ENCODE measurements around the gene CLDN18.

DNA sequence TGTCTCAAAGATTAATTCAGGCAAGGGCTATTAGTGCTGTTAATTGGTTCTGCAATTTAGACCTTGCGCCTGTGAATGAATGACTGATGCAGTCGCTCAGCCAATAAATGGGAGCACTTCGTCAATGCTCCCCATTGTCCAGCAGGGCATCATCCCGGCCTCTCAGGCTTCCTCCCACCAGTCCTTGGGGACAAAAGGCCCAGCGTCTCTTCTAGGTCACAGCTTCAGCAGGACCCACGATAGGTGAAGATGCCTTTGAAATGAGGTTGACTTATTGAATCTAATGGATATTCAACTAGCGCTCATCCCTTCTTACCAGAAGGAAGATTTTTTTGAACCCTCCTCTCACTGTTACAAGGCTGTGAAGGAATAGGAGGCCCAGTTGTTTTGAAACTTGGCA lies 47.7 kb upstream of the CLDN18 start:
- TF ChIP-seq TAF1 (IDR thresholded peaks at IDR 0.05; ENCODE audit: borderline replicate concordance, insufficient read depth, low read length) (no peak), POLR2AphosphoS5 (IDR thresholded peaks at IDR 0.05; ENCODE audit: low read depth, low read length) (no peak), SIN3A (IDR thresholded peaks at IDR 0.05; ENCODE audit: borderline replicate concordance, insufficient read depth, low read length) (no peak)
- TF ChIP-seq, protein P1, sequence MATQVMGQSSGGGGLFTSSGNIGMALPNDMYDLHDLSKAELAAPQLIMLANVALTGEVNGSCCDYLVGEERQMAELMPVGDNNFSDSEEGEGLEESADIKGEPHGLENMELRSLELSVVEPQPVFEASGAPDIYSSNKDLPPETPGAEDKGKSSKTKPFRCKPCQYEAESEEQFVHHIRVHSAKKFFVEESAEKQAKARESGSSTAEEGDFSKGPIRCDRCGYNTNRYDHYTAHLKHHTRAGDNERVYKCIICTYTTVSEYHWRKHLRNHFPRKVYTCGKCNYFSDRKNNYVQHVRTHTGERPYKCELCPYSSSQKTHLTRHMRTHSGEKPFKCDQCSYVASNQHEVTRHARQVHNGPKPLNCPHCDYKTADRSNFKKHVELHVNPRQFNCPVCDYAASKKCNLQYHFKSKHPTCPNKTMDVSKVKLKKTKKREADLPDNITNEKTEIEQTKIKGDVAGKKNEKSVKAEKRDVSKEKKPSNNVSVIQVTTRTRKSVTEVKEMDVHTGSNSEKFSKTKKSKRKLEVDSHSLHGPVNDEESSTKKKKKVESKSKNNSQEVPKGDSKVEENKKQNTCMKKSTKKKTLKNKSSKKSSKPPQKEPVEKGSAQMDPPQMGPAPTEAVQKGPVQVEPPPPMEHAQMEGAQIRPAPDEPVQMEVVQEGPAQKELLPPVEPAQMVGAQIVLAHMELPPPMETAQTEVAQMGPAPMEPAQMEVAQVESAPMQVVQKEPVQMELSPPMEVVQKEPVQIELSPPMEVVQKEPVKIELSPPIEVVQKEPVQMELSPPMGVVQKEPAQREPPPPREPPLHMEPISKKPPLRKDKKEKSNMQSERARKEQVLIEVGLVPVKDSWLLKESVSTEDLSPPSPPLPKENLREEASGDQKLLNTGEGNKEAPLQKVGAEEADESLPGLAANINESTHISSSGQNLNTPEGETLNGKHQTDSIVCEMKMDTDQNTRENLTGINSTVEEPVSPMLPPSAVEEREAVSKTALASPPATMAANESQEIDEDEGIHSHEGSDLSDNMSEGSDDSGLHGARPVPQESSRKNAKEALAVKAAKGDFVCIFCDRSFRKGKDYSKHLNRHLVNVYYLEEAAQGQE (IDR thresholded peaks at IDR 0.05; ENCODE audit: insufficient read depth in 1 of 2, low read depth in 2 of 2, low read length in 2 of 2), result no peak
